Loucy (cell line): ENCODE measurements around the gene PPIL3.

ENCODE experiments used
- H2AFZ ChIP-seq: fragments of 200-600 bp; sonication (generic); 2 replicates; pipeline ENCODE4 v1.6.0; 2016; ENCODE audit warnings: antibody characterized with exemption, mild to moderate bottlenecking, low read length, moderate library complexity
- H3F3A ChIP-seq: fragments of 200-600 bp; 2 replicates; pipeline ENCODE4 v1.6.0; 2016; ENCODE audit warnings: antibody characterized with exemption, low read depth, mild to moderate bottlenecking
- H3K27me3 ChIP-seq: fragments of 200-600 bp; sonication (generic); 2 replicates; pipeline ENCODE4 v1.6.1; 2014; ENCODE audit warnings: low read length, mild to moderate bottlenecking; ENCODE audit not compliant: insufficient read depth, poor library complexity, severe bottlenecking
- H3K36me3 ChIP-seq: fragments of 200-600 bp; sonication (generic); 2 replicates; pipeline ENCODE4 v1.6.1; 2016; ENCODE audit warnings: low read length; ENCODE audit not compliant: insufficient read depth
- H3K4me1 ChIP-seq: fragments of 200-600 bp; sonication (generic); 2 replicates; pipeline ENCODE4 v1.5.1; 2014; ENCODE audit warnings: low read length, mild to moderate bottlenecking; ENCODE audit not compliant: insufficient read depth, poor library complexity, severe bottlenecking
- H3K4me2 ChIP-seq: fragments of 200-600 bp; sonication (generic); 2 replicates; pipeline ENCODE4 v1.6.0; 2014; ENCODE audit warnings: antibody characterized with exemption, low read length, low read depth, mild to moderate bottlenecking; ENCODE audit not compliant: poor library complexity, severe bottlenecking
- H3K4me3 ChIP-seq: fragments of 200-600 bp; sonication (generic); 2 replicates; pipeline ENCODE4 v1.5.1; 2014; ENCODE audit warnings: low read length, mild to moderate bottlenecking, mixed read lengths; ENCODE audit not compliant: poor library complexity, severe bottlenecking
- H3K79me2 ChIP-seq: fragments of 200-600 bp; sonication (generic); 2 replicates; pipeline ENCODE4 v1.6.1; 2014; ENCODE audit warnings: low read length; ENCODE audit not compliant: insufficient read depth
- H3K9ac ChIP-seq: fragments of 200-600 bp; sonication (generic); 2 replicates; pipeline ENCODE4 v1.6.0; 2014; ENCODE audit warnings: mild to moderate bottlenecking, low read depth, low read length, moderate library complexity; ENCODE audit not compliant: poor library complexity, severe bottlenecking
- H3K9me2 ChIP-seq: fragments of 200-600 bp; sonication (generic); replicated peaks from 2 replicates; pipeline ENCODE4 v1.6.1; 2016; ENCODE audit warnings: low read depth, low read length, mixed read lengths
- H3K9me3 ChIP-seq: fragments of 200-600 bp; sonication (generic); 2 replicates; pipeline ENCODE4 v1.6.1; 2014; ENCODE audit warnings: mild to moderate bottlenecking, antibody characterized with exemption, low read length, low read depth; ENCODE audit not compliant: insufficient read depth
- H4K20me1 ChIP-seq: fragments of 200-600 bp; sonication (generic); 2 replicates; pipeline ENCODE4 v1.6.0; 2014; ENCODE audit warnings: antibody characterized with exemption, low read length, mild to moderate bottlenecking; ENCODE audit not compliant: insufficient read depth, poor library complexity, severe bottlenecking
- CTCF ChIP-seq: fragments of 200-600 bp; sonication (generic); conservative IDR thresholded peaks from 2 replicates; pipeline ENCODE4 v1.5.1; 2014; ENCODE audit warnings: mild to moderate bottlenecking, antibody characterized with exemption, low read length
- EZH2phosphoT487 ChIP-seq: fragments of 200-600 bp; IDR thresholded peaks from 2 replicates; pipeline ENCODE4 v1.6.1; 2018; ENCODE audit warnings: antibody characterized with exemption, mild to moderate bottlenecking, moderate library complexity, borderline replicate concordance

The PPIL3 gene

GRCh38 chr2:200851398-200852248, 37.3 kb downstream of the PPIL3 start:
- TF ChIP-seq CTCF = no peak
- TF ChIP-seq EZH2phosphoT487 = no peak
- Histone ChIP-seq H3K4me2 (no peak overlapping the region), H3F3A (peaks cover 7% of the 10 kb centered on the region; the same call in 1 of the 2 replicates), H3K9ac (no peak overlapping the region), H2AFZ (no peak overlapping the region), H4K20me1 (peaks cover 41% of the 10 kb centered on the region), H3K4me1 (no peaks in the 10 kb centered on the region), H3K4me3 (no peak overlapping the region), H3K9me2 (no peaks in the 10 kb centered on the region), H3K27me3 (no peaks in the 10 kb centered on the region), H3K36me3 (peaks cover 54% of the 10 kb centered on the region), H3K9me3 (no peaks in the 10 kb centered on the region), H3K79me2 (peaks cover 22% of the 10 kb centered on the region)

- Histone ChIP-seq H2AFZ (no peak overlapping the region), H3K9me2 (no peaks in the 10 kb centered on the region), H3K27me3 (no peaks in the 10 kb centered on the region), H3K36me3 (peaks cover 47% of the 10 kb centered on the region), H3K9ac (no peak overlapping the region), H3K4me2 (no peak overlapping the region), H3K79me2 (peaks cover 15% of the 10 kb centered on the region; the same call in 1 of the 2 replicates), H3K4me1 (no peaks in the 10 kb centered on the region), H4K20me1 (peaks cover 35% of the 10 kb centered on the region), H3K9me3 (no peaks in the 10 kb centered on the region), H3F3A (peaks cover 7% of the 10 kb centered on the region; the same call in 1 of the 2 replicates), H3K4me3 (no peak overlapping the region)
- TF ChIP-seq EZH2phosphoT487 (no peak), CTCF (no peak)
Observed at GRCh38 chr2:200850512-200851256, 38.2 kb downstream of the PPIL3 start.

GRCh38 chr2:200847939-200848338, 40.9 kb downstream of the PPIL3 start:
- Histone ChIP-seq H3K4me1 (no peaks in the 10 kb centered on the region), H3K9me3 (no peaks in the 10 kb centered on the region), H4K20me1 (peaks cover 11% of the 10 kb centered on the region), H3K4me2 (no peak overlapping the region), H3K9ac (no peak overlapping the region), H3F3A (0 out of 2 replicates have a peak, but pooled peaks cover 3% of the 10 kb centered on the region), H3K9me2 (no peaks in the 10 kb centered on the region), H3K36me3 (peaks cover 23% of the 10 kb centered on the region), H3K27me3 (no peaks in the 10 kb centered on the region), H2AFZ (no peak overlapping the region), H3K4me3 (no peak overlapping the region), H3K79me2 (no peaks in the 10 kb centered on the region)
- no peak for TF ChIP-seq CTCF
- no peak for TF ChIP-seq EZH2phosphoT487
